ENCODE results near the gene ARHGAP24.
"Not testable (repeated sequence)": the region's sequence is repeated elsewhere in the genome, so short reads cannot be mapped to it uniquely, and the experiment has no call there.

The ARHGAP24 gene

DNA sequence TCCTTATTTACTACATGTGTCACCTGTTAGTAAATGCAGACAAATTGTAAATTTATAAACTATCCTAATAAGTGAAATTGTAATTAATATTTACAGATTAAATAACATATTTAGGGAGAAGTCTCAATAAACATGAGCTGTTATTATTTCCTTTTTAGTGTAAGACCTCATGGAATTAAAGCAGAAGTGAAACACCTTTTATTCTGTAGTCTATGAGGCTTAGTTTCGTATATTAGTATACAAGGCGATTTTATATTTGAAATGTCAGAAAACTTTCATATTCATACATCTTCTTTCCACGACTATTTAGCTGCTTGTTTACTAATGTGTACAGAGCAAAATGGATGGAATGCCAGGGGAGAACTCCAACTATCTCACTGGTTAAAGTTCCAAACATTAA lies 414.4 kb downstream of the ARHGAP24 start:
- Histone ChIP-seq H2BK12ac (ENCODE audit: low read length) (no peak overlapping the region), H3K14ac (ENCODE audit: low read length) (no peak overlapping the region), H3K4me2 (ENCODE audit: low read length) (no peak overlapping the region), H3K79me1 (ENCODE audit: low read length) (no peaks in the 10 kb centered on the region), H3K79me2 (ENCODE audit: control insufficient read depth, insufficient read depth, low read length, poor library complexity) (no peaks in the 10 kb centered on the region), H3K36me3 (ENCODE audit: control insufficient read depth in 1 of 2, insufficient read depth in 2 of 2, low read length in 2 of 2) (no peaks in the 10 kb centered on the region), H3K9ac (ENCODE audit: low read length) (no peak overlapping the region), H3K27ac (ENCODE audit: low read depth, low read length) (no peak overlapping the region), H2AFZ (ENCODE audit: insufficient read depth, low read length, poor library complexity) (no peak overlapping the region), H4K8ac (ENCODE audit: low read depth, low read length) (no peak overlapping the region), H3K27me3 (ENCODE audit: insufficient read depth, low read length) (no peaks in the 10 kb centered on the region), H3K23ac (ENCODE audit: low read length) (no peak overlapping the region), H3K4ac (ENCODE audit: low read depth, low read length) (no peak overlapping the region), H2BK120ac (ENCODE audit: insufficient read depth, low read length, poor library complexity) (no peak overlapping the region), H3K9me3 (ENCODE audit: insufficient read depth, low read depth, low read length) (no peaks in the 10 kb centered on the region), H3K4me3 (ENCODE audit: low read depth, low read length) (no peak overlapping the region), H2BK5ac (ENCODE audit: low read depth, low read length, poor library complexity) (no peak overlapping the region), H3K4me1 (ENCODE audit: control insufficient read depth in 1 of 2, insufficient read depth in 2 of 2, low read length in 2 of 2) (no peaks in the 10 kb centered on the region), H4K12ac (ENCODE audit: low read depth, low read length) (no peak overlapping the region), H4K91ac (ENCODE audit: low read depth, low read length) (no peak overlapping the region), H2AK5ac (ENCODE audit: low read length) (no peak overlapping the region), H3K18ac (ENCODE audit: low read length) (no peak overlapping the region)
- no peak for DNase-seq
- no CpG with 5 or more reads among the region's 3 CpGs for WGBS (ENCODE audit: extremely low coverage, insufficient coverage, insufficient read length)

- H2AK5ac ChIP-seq (ENCODE audit: low read length): no peak overlapping the region
- no peak overlapping the region for H3K14ac ChIP-seq (ENCODE audit: low read length)
- H3K4me2 ChIP-seq (ENCODE audit: low read length): no peak overlapping the region
- no peaks in the 10 kb centered on the region for H3K4me1 ChIP-seq (ENCODE audit: control insufficient read depth in 1 of 2, insufficient read depth in 2 of 2, low read length in 2 of 2)
- H4K8ac ChIP-seq (ENCODE audit: low read depth, low read length): no peak overlapping the region
- no peak overlapping the region for H2BK12ac ChIP-seq (ENCODE audit: low read length)
- no CpG with 5 or more reads among the region's 3 CpGs for WGBS (ENCODE audit: extremely low coverage, insufficient coverage, insufficient read length)
- no peak overlapping the region for H4K91ac ChIP-seq (ENCODE audit: low read depth, low read length)
- no peak for DNase-seq
- H3K79me2 ChIP-seq (ENCODE audit: control insufficient read depth, insufficient read depth, low read length, poor library complexity): no peaks in the 10 kb centered on the region
- H3K9me3 ChIP-seq (ENCODE audit: insufficient read depth, low read depth, low read length): no peaks in the 10 kb centered on the region
- no peak overlapping the region for H3K4ac ChIP-seq (ENCODE audit: low read depth, low read length)
- H3K18ac ChIP-seq (ENCODE audit: low read length): no peak overlapping the region
- H3K9ac ChIP-seq (ENCODE audit: low read length): no peak overlapping the region
- H3K4me3 ChIP-seq (ENCODE audit: low read depth, low read length): no peak overlapping the region
- H3K23ac ChIP-seq (ENCODE audit: low read length): no peak overlapping the region
- H2AFZ ChIP-seq (ENCODE audit: insufficient read depth, low read length, poor library complexity): no peak overlapping the region
- H3K79me1 ChIP-seq (ENCODE audit: low read length): no peaks in the 10 kb centered on the region
- H3K27ac ChIP-seq (ENCODE audit: low read depth, low read length): no peak overlapping the region
- no peak overlapping the region for H2BK120ac ChIP-seq (ENCODE audit: insufficient read depth, low read length, poor library complexity)
- no peaks in the 10 kb centered on the region for H3K36me3 ChIP-seq (ENCODE audit: control insufficient read depth in 1 of 2, insufficient read depth in 2 of 2, low read length in 2 of 2)
- H3K27me3 ChIP-seq (ENCODE audit: insufficient read depth, low read length): no peaks in the 10 kb centered on the region
- H2BK5ac ChIP-seq (ENCODE audit: low read depth, low read length, poor library complexity): no peak overlapping the region
- no peak overlapping the region for H4K12ac ChIP-seq (ENCODE audit: low read depth, low read length)
These were observed 420.8 kb downstream of the ARHGAP24 start for GRCh38 chr4:85895755-85896154.

DNA sequence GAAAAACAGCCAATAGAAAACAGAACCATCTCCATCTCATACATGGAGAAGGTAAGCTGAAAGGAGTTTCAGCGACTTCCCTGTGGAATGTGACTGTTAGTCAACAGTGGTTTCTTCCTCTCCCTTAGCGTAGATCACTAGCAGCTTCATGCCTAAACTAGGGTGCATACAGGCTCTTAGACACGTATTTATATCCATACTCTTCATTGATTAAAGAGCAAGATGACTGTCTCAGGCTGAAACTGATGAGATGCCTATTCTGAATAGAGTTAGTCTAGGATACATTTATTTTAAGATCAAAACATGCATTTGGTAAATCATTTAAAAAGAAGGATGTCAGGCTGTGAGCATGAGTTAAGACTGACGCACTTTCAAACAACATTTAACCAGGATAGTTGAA lies 423.3 kb downstream of the ARHGAP24 start:
- Histone ChIP-seq H3K23ac (ENCODE audit: low read length) (no peak overlapping the region), H2AFZ (ENCODE audit: insufficient read depth, low read length, poor library complexity) (no peak overlapping the region), H3K27me3 (ENCODE audit: insufficient read depth, low read length) (no peaks in the 10 kb centered on the region), H3K4ac (ENCODE audit: low read depth, low read length) (no peak overlapping the region), H4K8ac (ENCODE audit: low read depth, low read length) (no peak overlapping the region), H3K36me3 (ENCODE audit: control insufficient read depth in 1 of 2, insufficient read depth in 2 of 2, low read length in 2 of 2) (no peaks in the 10 kb centered on the region), H2BK5ac (ENCODE audit: low read depth, low read length, poor library complexity) (no peak overlapping the region), H3K9ac (ENCODE audit: low read length) (no peak overlapping the region), H2AK5ac (ENCODE audit: low read length) (no peak overlapping the region), H4K91ac (ENCODE audit: low read depth, low read length) (no peak overlapping the region), H3K14ac (ENCODE audit: low read length) (no peak overlapping the region), H3K4me3 (ENCODE audit: low read depth, low read length) (no peak overlapping the region), H3K9me3 (ENCODE audit: insufficient read depth, low read depth, low read length) (no peaks in the 10 kb centered on the region), H4K12ac (ENCODE audit: low read depth, low read length) (no peak overlapping the region), H2BK12ac (ENCODE audit: low read length) (no peak overlapping the region), H3K79me2 (ENCODE audit: control insufficient read depth, insufficient read depth, low read length, poor library complexity) (no peaks in the 10 kb centered on the region), H2BK120ac (ENCODE audit: insufficient read depth, low read length, poor library complexity) (no peak overlapping the region), H3K4me2 (ENCODE audit: low read length) (no peak overlapping the region), H3K4me1 (ENCODE audit: control insufficient read depth in 1 of 2, insufficient read depth in 2 of 2, low read length in 2 of 2) (no peaks in the 10 kb centered on the region), H3K18ac (ENCODE audit: low read length) (no peak overlapping the region), H3K79me1 (ENCODE audit: low read length) (no peaks in the 10 kb centered on the region), H3K27ac (ENCODE audit: low read depth, low read length) (no peak overlapping the region)
- WGBS (ENCODE audit: extremely low coverage, insufficient coverage, insufficient read length): no CpG with 5 or more reads among the region's 4 CpGs
- DNase-seq: no peak

- Histone ChIP-seq H3K4me3 (ENCODE audit: low read depth, low read length) (no peak overlapping the region), H3K4ac (ENCODE audit: low read depth, low read length) (no peak overlapping the region), H4K91ac (ENCODE audit: low read depth, low read length) (no peak overlapping the region), H3K27ac (ENCODE audit: low read depth, low read length) (no peak overlapping the region), H4K8ac (ENCODE audit: low read depth, low read length) (no peak overlapping the region), H3K9me3 (ENCODE audit: insufficient read depth, low read depth, low read length) (no peaks in the 10 kb centered on the region), H3K27me3 (ENCODE audit: insufficient read depth, low read length) (no peaks in the 10 kb centered on the region), H2AFZ (ENCODE audit: insufficient read depth, low read length, poor library complexity) (no peak overlapping the region), H3K4me1 (ENCODE audit: control insufficient read depth in 1 of 2, insufficient read depth in 2 of 2, low read length in 2 of 2) (no peaks in the 10 kb centered on the region), H3K79me2 (ENCODE audit: control insufficient read depth, insufficient read depth, low read length, poor library complexity) (no peaks in the 10 kb centered on the region), H2AK5ac (ENCODE audit: low read length) (no peak overlapping the region), H2BK120ac (ENCODE audit: insufficient read depth, low read length, poor library complexity) (no peak overlapping the region), H3K23ac (ENCODE audit: low read length) (no peak overlapping the region), H3K9ac (ENCODE audit: low read length) (no peak overlapping the region), H2BK5ac (ENCODE audit: low read depth, low read length, poor library complexity) (no peak overlapping the region), H3K4me2 (ENCODE audit: low read length) (no peak overlapping the region), H2BK12ac (ENCODE audit: low read length) (no peak overlapping the region), H3K18ac (ENCODE audit: low read length) (no peak overlapping the region), H3K14ac (ENCODE audit: low read length) (no peak overlapping the region), H4K12ac (ENCODE audit: low read depth, low read length) (no peak overlapping the region), H3K36me3 (ENCODE audit: control insufficient read depth in 1 of 2, insufficient read depth in 2 of 2, low read length in 2 of 2) (no peaks in the 10 kb centered on the region), H3K79me1 (ENCODE audit: low read length) (no peaks in the 10 kb centered on the region)
- DNase-seq: no peak
These were observed 426.6 kb downstream of the ARHGAP24 start for GRCh38 chr4:85901500-85901899.

- H3K27ac ChIP-seq (ENCODE audit: low read depth, low read length); H2AK5ac ChIP-seq (ENCODE audit: low read length); H3K23ac ChIP-seq (ENCODE audit: low read length); DNase-seq; H3K18ac ChIP-seq (ENCODE audit: low read length); H3K9me3 ChIP-seq (ENCODE audit: insufficient read depth, low read depth, low read length); H2AFZ ChIP-seq (ENCODE audit: insufficient read depth, low read length, poor library complexity); H3K79me2 ChIP-seq (ENCODE audit: control insufficient read depth, insufficient read depth, low read length, poor library complexity); H3K4me2 ChIP-seq (ENCODE audit: low read length); H3K4me3 ChIP-seq (ENCODE audit: low read depth, low read length); H4K8ac ChIP-seq (ENCODE audit: low read depth, low read length); H2BK120ac ChIP-seq (ENCODE audit: insufficient read depth, low read length, poor library complexity); H3K36me3 ChIP-seq (ENCODE audit: control insufficient read depth in 1 of 2, insufficient read depth in 2 of 2, low read length in 2 of 2); H3K4ac ChIP-seq (ENCODE audit: low read depth, low read length); H4K91ac ChIP-seq (ENCODE audit: low read depth, low read length); H3K9ac ChIP-seq (ENCODE audit: low read length); H2BK12ac ChIP-seq (ENCODE audit: low read length); H3K4me1 ChIP-seq (ENCODE audit: control insufficient read depth in 1 of 2, insufficient read depth in 2 of 2, low read length in 2 of 2); H4K12ac ChIP-seq (ENCODE audit: low read depth, low read length); H3K79me1 ChIP-seq (ENCODE audit: low read length); H3K27me3 ChIP-seq (ENCODE audit: insufficient read depth, low read length); H2BK5ac ChIP-seq (ENCODE audit: low read depth, low read length, poor library complexity); H3K14ac ChIP-seq (ENCODE audit: low read length): not testable (repeated sequence)
- no CpG with 5 or more reads among the region's 11 CpGs for WGBS (ENCODE audit: extremely low coverage, insufficient coverage, insufficient read length)
These were observed 427.7 kb downstream of the ARHGAP24 start for GRCh38 chr4:85902647-85903046.
